Endothelial cell of umbilical vein (primary cell): ENCODE results near the gene CDK12. TPM values are rescaled to one million over a fixed set of nuclear protein-coding genes. Genes with fewer than 3 reads are reported as not detected.

Source experiments
- BruUV-seq: library from RNA; stranded (reverse); fragments of 400-500 nt; replicated peaks from 2 replicates; lab custom pipeline; 2021; lab: Mats Ljungman, UMichigan
- CTCF ChIA-PET: fragments of 300-600, 350-600 bp; sonication (Branson Sonifier 250); formaldehyde crosslinking; loops from one replicate; lab custom pipeline; 2021; ENCODE audit warnings: antibody characterized with exemption, inconsistent platforms; lab: Charles Lee
- POLR2A ChIA-PET: fragments of 300-600, 350-600 bp; sonication (Branson Sonifier 250); formaldehyde crosslinking; loops from one replicate; lab custom pipeline; 2021; ENCODE audit warnings: antibody characterized with exemption, inconsistent platforms; lab: Charles Lee
- DNase-seq: peaks from one replicate; pipeline ENCODE4 v3.0.0-alpha.2; 2011; ENCODE audit warnings: low read depth, low spot score
- FAIRE-seq: peaks from 2 replicates; lab custom pipeline; 2011; peaks lifted over from hg19 to GRCh38; lab: Jason Lieb, UNC
- H2AFZ ChIP-seq: 2 replicates; pipeline ENCODE4 v1.6.0; 2012; ENCODE audit warnings: low read depth, low read length, control low read depth, inconsistent platforms
- H3K27ac ChIP-seq: 2 replicates; pipeline ENCODE4 v1.5.1; 2011; ENCODE audit warnings: low read depth, mild to moderate bottlenecking, control low read depth, low read length, moderate library complexity; ENCODE audit not compliant: insufficient read depth
- H3K27me3 ChIP-seq, 2 experiments: 2 replicates each; pipeline versions ENCODE4 v1.6.0 to v1.6.1; 2011; ENCODE audit warnings: low read length in 2 of 2, mixed read lengths in 1 of 2; ENCODE audit not compliant: control insufficient read depth in 2 of 2, insufficient read depth in 2 of 2
- H3K36me3 ChIP-seq, 2 experiments: 2 replicates in 1 of 2; 3 replicates in 1 of 2; pipeline ENCODE4 v1.5.1; 2011; ENCODE audit warnings: low read length in 2 of 2, mild to moderate bottlenecking in 1 of 2, moderate library complexity in 1 of 2; ENCODE audit not compliant: control insufficient read depth in 2 of 2, insufficient read depth in 2 of 2; ENCODE audit errors: extremely low read depth in 1 of 2
- H3K4me1 ChIP-seq: 3 replicates; pipeline ENCODE4 v1.5.1; 2011; ENCODE audit warnings: mild to moderate bottlenecking, low read length; ENCODE audit not compliant: control insufficient read depth, insufficient read depth; ENCODE audit errors: extremely low read depth
- H3K4me2 ChIP-seq: 2 replicates; pipeline ENCODE4 v1.6.1; 2011; ENCODE audit warnings: low read length, control low read depth, mixed read lengths; ENCODE audit not compliant: insufficient read depth
- H3K4me3 ChIP-seq, 3 experiments: fragments of 200-600 bp in 1 of 3; sonication (generic), shearing (Covaris generic) in 1 of 3; replicated peaks in 1 of 3; 2 replicates each; pipeline ENCODE4 v1.5.1; 2011 to 2016; ENCODE audit warnings: control low read depth in 3 of 3, low read length in 3 of 3, mild to moderate bottlenecking in 2 of 3, inconsistent platforms in 1 of 3, low read depth in 1 of 3, moderate library complexity in 1 of 3; ENCODE audit not compliant: insufficient read depth in 1 of 3
- H3K79me2 ChIP-seq: 2 replicates; pipeline ENCODE4 v1.6.0; 2012; ENCODE audit warnings: low read length, inconsistent platforms; ENCODE audit not compliant: control insufficient read depth, insufficient read depth
- H3K9ac ChIP-seq: replicated peaks from 2 replicates; pipeline ENCODE3; 2011; ENCODE audit warnings: low read length, control low read depth; ENCODE audit not compliant: insufficient read depth; ENCODE audit errors: extremely low read depth
- H3K9me1 ChIP-seq: replicated peaks from 3 replicates; pipeline ENCODE4 v1.6.0; 2011; ENCODE audit warnings: mild to moderate bottlenecking, low read length; ENCODE audit not compliant: control insufficient read depth, insufficient read depth; ENCODE audit errors: extremely low read depth
- H3K9me3 ChIP-seq: replicated peaks from 2 replicates; pipeline ENCODE4 v1.5.1; 2012; ENCODE audit warnings: low read length, inconsistent platforms; ENCODE audit not compliant: control insufficient read depth, insufficient read depth
- H4K20me1 ChIP-seq: replicated peaks from 2 replicates; pipeline ENCODE3; 2011; ENCODE audit warnings: mild to moderate bottlenecking, low read length; ENCODE audit not compliant: control insufficient read depth, insufficient read depth; ENCODE audit errors: extremely low read depth
- CTCF ChIP-seq, 2 donors: IDR thresholded peaks; 1 replicate in 1 of 2; 2 replicates in 1 of 2; pipeline ENCODE4 v1.5.1; 2011; ENCODE audit warnings: low read length in 2 of 2, mild to moderate bottlenecking in 2 of 2, moderate library complexity in 2 of 2, control low read depth in 1 of 2, inconsistent platforms in 1 of 2, low read depth in 1 of 2; ENCODE audit not compliant: insufficient read depth in 1 of 2; ENCODE audit errors: extremely low read depth in 1 of 2
- EZH2 ChIP-seq: IDR thresholded peaks from 2 replicates; pipeline ENCODE4 v1.6.1; 2012; ENCODE audit warnings: borderline replicate concordance, low read depth, mild to moderate bottlenecking, moderate library complexity, low read length, inconsistent platforms; ENCODE audit not compliant: severe bottlenecking
- FOS ChIP-seq: IDR thresholded peaks from 2 replicates; pipeline ENCODE4 v1.6.1; 2011; ENCODE audit warnings: mild to moderate bottlenecking, low read length, moderate library complexity, borderline replicate concordance; ENCODE audit not compliant: insufficient read depth
- GATA2 ChIP-seq: IDR thresholded peaks from 2 replicates; pipeline ENCODE4 v1.7.0; 2011; ENCODE audit warnings: low read depth, mild to moderate bottlenecking, moderate library complexity, mixed read lengths, low read length; ENCODE audit not compliant: insufficient read length, insufficient read depth
- JUN ChIP-seq: IDR thresholded peaks from 2 replicates; pipeline ENCODE4 v1.6.1; 2011; ENCODE audit warnings: borderline replicate concordance, low read depth; ENCODE audit not compliant: insufficient read length, insufficient read depth
- MAX ChIP-seq: IDR thresholded peaks from 2 replicates; pipeline ENCODE4 v1.6.1; 2011; ENCODE audit not compliant: insufficient read depth, insufficient read length
- MYC ChIP-seq: IDR thresholded peaks from one replicate; pipeline ENCODE4 v1.6.1; 2011; ENCODE audit warnings: mild to moderate bottlenecking, low read depth, low read length
- POLR2A ChIP-seq: IDR thresholded peaks from 2 replicates; pipeline ENCODE4 v1.6.1; 2012; ENCODE audit warnings: low read depth, mild to moderate bottlenecking, control low read depth, low read length
- POLR2AphosphoS5 ChIP-seq: IDR thresholded peaks from 2 replicates; pipeline ENCODE4 v1.6.1; 2012; ENCODE audit warnings: low read depth, mild to moderate bottlenecking, control low read depth, low read length, moderate library complexity; ENCODE audit not compliant: insufficient read depth
- dilution Hi-C: fragments of 300-500 bp; cut with MboI; formaldehyde crosslinking; loops from one replicate; pipeline ENCODE4 v1.15.0; 2019; ENCODE audit warnings: low sequenced_read_pairs; ENCODE audit not compliant: extremely low pct_ligation_motif_present
- intact Hi-C: fragments of 100-400 bp; cut with micrococcal nuclease; formaldehyde crosslinking; loops from one replicate; pipeline ENCODE4 v1.10.0; 2022
- polyA plus RNA-seq, 4 experiments: library from polyadenylated mRNA; depleted of rRNA in 3 of 4; stranded (reverse) in 3 of 4; unstranded in 1 of 4; fragments of >200 nt; gene quantifications; 2 replicates each; pipeline versions ENCODE4 v1.2.1 to v1.2.3, GENCODE V29; 2011 to 2012; ENCODE audit warnings: missing spikeins in 1 of 4
- total RNA-seq: library from RNA; stranded (reverse); gene quantifications from 2 replicates; pipeline ENCODE4 v1.2.3, GENCODE V29; 2021

Gene CDK12
- total and polyA plus RNA-seq, 2 donors (not counting 3 experiments of a cell fraction or from before 2014, with no cell fraction given), result 14.2 to 55.4 TPM

GRCh38 chr17:39530513-39530912, 69.2 kb downstream of the CDK12 start:
- POLR2A ChIA-PET, result no interaction called here
- intact Hi-C loops, result no loop called here
- FAIRE-seq (no peak), DNase-seq (no peak)
- H3K9me1 ChIP-seq, result no peaks in the 10 kb centered on the region
- CTCF ChIA-PET, result interaction anchor here (2.2 to 5.5 kb wide), 2 partner anchors 17 to 93 kb away, joined by 11 to 49 read pairs; no protein-coding TSS in a partner anchor
- peaks cover 13% of the 10 kb centered on the region for H3K4me1 ChIP-seq
- H3K4me3 ChIP-seq, result no peak overlapping the region
- BruUV-seq, result no TSS peak
- no peak overlapping the region for H2AFZ ChIP-seq
- TF ChIP-seq GATA2, result no peak
- TF ChIP-seq FOS, result no peak
- no peak for TF ChIP-seq MYC
- no peak for TF ChIP-seq JUN
- no peak for TF ChIP-seq CTCF (IDR thresholded peaks at IDR 0.05; ENCODE audit: extremely low read depth in 1 of 2, insufficient read depth in 1 of 2, low read depth in 1 of 2, low read length in 2 of 2)
- TF ChIP-seq POLR2AphosphoS5, result no peak
- no peak for TF ChIP-seq EZH2
- no peak for TF ChIP-seq MAX
- TF ChIP-seq POLR2A, result no peak
- no peaks in the 10 kb centered on the region for H4K20me1 ChIP-seq
- H3K79me2 ChIP-seq, result no peaks in the 10 kb centered on the region
- H3K4me2 ChIP-seq, result no peak overlapping the region
- H3K36me3 ChIP-seq, result peaks cover 15 to 24% of the 10 kb centered on the region in 2 experiments
- no peaks in the 10 kb centered on the region for H3K9me3 ChIP-seq
- no peak overlapping the region for H3K9ac ChIP-seq
- H3K27me3 ChIP-seq, result no peaks in the 10 kb centered on the region
- H3K27ac ChIP-seq, result no peak overlapping the region
- dilution Hi-C loops, result no loop called here
